Esophagus muscularis mucosa (tissue), 4 donors: ENCODE measurements around the gene SRSF4. TPM values are rescaled to one million over a fixed set of nuclear protein-coding genes. Genes with fewer than 3 reads are reported as not detected.

Experiments
- DNase-seq: peaks from one replicate; pipeline ENCODE4 v3.0.0-alpha.2; 2017; ENCODE audit errors: extremely low spot score
- H3K27ac ChIP-seq, 4 donors: fragments of 200-600 bp; sonication (generic); replicated peaks in 1 of 4; 1 replicate in 3 of 4; 2 replicates in 1 of 4; pipeline ENCODE4 v1.5.1; 2016 to 2019; ENCODE audit warnings: mild to moderate bottlenecking in 1 of 4
- H3K27me3 ChIP-seq, 4 donors: fragments of 200-600 bp; sonication (generic); one replicate each; pipeline versions ENCODE4 v1.5.1 to v1.6.0; 2016 to 2019
- H3K36me3 ChIP-seq, 4 donors: fragments of 200-600 bp; sonication (generic); one replicate each; pipeline ENCODE4 v1.5.1; 2016 to 2019
- H3K4me1 ChIP-seq, 4 donors: fragments of 200-600 bp; sonication (generic); one replicate each; pipeline ENCODE4 v1.5.1; 2016 to 2019
- H3K4me3 ChIP-seq, 4 donors: fragments of 200-600 bp; sonication (generic); 1 replicate in 2 of 4; 2 replicates in 2 of 4; pipeline ENCODE4 v1.5.1; 2016 to 2019; ENCODE audit warnings: mild to moderate bottlenecking in 4 of 4, moderate library complexity in 1 of 4
- H3K9me3 ChIP-seq, 4 donors: fragments of 200-600 bp; sonication (generic); 1 replicate in 3 of 4; 2 replicates in 1 of 4; pipeline ENCODE4 v1.5.1; 2016 to 2019
- EP300 ChIP-seq: sonication (generic); formaldehyde crosslinking; IDR thresholded peaks from one replicate; pipeline ENCODE4 v1.6.1; 2017; ENCODE audit warnings: antibody characterized with exemption
- POLR2A ChIP-seq: fragments of 450-650 bp; IDR thresholded peaks from one replicate; pipeline ENCODE4 v1.6.1; 2017; ENCODE audit warnings: antibody characterized with exemption, moderate library complexity, mild to moderate bottlenecking, low read depth
- POLR2AphosphoS5 ChIP-seq, 2 donors: sonication (generic); formaldehyde crosslinking; IDR thresholded peaks; one replicate each; pipeline ENCODE4 v1.6.1; 2017; ENCODE audit warnings: antibody characterized with exemption in 2 of 2
- WGBS: methylation state at CpG from one replicate; pipeline ENCODE4 v1.1.5; 2018; 5-methylcytosine and 5-hydroxymethylcytosine counted together
- intact Hi-C: fragments of 100-400 bp; cut with DNase I; formaldehyde crosslinking; loops from one replicate; pipeline ENCODE4 v1.15.1; 2023
- total RNA-seq, 4 donors: library from RNA; depleted of rRNA; stranded (reverse); fragments of >200 nt; gene quantifications; one replicate each; pipeline versions ENCODE4 v1.1.0 to v1.2.1, GENCODE V29; 2016
- TF ChIP-seq, protein P1 (sequence below), 3 experiments: fragments of 200-600 bp in 2 of 3; fragments of 450-650 bp in 1 of 3; sonication (generic) in 2 of 3; IDR thresholded peaks; one replicate each; pipeline ENCODE4 v1.5.1; 2017 to 2019; ENCODE audit warnings: antibody characterized with exemption in 3 of 3, mild to moderate bottlenecking in 2 of 3, moderate library complexity in 1 of 3

Gene SRSF4
- total RNA-seq, 4 donors from 2014 or later: 90.3 to 113 (median 98.3) TPM

DNA sequence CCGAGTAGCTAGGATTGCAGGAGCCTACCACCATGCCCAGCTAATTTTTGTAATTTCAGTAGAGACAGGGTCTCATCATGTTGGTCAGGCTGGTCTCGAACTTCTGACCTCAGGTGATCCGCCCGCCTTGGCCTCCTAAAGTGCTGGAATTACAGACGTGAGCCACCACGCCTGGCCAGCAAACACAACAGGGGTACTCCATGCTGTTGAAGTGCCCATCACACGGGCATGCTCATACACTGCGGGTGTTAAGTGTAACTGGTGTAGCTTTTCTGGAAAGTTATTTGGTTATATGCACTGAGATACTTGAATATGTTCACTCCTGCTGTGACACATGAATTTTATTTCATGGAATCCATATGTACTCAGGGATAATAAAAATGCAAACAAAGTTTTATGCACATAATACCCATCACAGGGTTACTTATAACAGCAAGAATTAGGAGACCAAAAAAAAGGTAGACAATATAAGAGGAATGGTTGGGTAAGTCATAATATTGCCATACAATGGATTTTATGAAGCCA lies 9.2 kb downstream of the SRSF4 start:
- DNase-seq: no peak
- intact Hi-C loops: no loop called here
- no peak overlapping the region for H3K27ac ChIP-seq
- H3K36me3 ChIP-seq: peaks cover under 1 to 23% (median 9%) of the 10 kb centered on the region in 4 donors
- H3K4me1 ChIP-seq: peaks cover 54 to 82% (median 71%) of the 10 kb centered on the region in 4 donors
- 95% methylated on average over 8 of the region's 8 CpGs for WGBS
- no peak for TF ChIP-seq POLR2A
- no peak for TF ChIP-seq POLR2AphosphoS5 (IDR thresholded peaks at IDR 0.05)
- TF ChIP-seq, protein P1, sequence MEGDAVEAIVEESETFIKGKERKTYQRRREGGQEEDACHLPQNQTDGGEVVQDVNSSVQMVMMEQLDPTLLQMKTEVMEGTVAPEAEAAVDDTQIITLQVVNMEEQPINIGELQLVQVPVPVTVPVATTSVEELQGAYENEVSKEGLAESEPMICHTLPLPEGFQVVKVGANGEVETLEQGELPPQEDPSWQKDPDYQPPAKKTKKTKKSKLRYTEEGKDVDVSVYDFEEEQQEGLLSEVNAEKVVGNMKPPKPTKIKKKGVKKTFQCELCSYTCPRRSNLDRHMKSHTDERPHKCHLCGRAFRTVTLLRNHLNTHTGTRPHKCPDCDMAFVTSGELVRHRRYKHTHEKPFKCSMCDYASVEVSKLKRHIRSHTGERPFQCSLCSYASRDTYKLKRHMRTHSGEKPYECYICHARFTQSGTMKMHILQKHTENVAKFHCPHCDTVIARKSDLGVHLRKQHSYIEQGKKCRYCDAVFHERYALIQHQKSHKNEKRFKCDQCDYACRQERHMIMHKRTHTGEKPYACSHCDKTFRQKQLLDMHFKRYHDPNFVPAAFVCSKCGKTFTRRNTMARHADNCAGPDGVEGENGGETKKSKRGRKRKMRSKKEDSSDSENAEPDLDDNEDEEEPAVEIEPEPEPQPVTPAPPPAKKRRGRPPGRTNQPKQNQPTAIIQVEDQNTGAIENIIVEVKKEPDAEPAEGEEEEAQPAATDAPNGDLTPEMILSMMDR (IDR thresholded peaks at IDR 0.05): no peak
- no peak for TF ChIP-seq EP300
- H3K9me3 ChIP-seq: no peaks in the 10 kb centered on the region
- H3K4me3 ChIP-seq: no peak overlapping the region
- no peaks in the 10 kb centered on the region for H3K27me3 ChIP-seq

DNA sequence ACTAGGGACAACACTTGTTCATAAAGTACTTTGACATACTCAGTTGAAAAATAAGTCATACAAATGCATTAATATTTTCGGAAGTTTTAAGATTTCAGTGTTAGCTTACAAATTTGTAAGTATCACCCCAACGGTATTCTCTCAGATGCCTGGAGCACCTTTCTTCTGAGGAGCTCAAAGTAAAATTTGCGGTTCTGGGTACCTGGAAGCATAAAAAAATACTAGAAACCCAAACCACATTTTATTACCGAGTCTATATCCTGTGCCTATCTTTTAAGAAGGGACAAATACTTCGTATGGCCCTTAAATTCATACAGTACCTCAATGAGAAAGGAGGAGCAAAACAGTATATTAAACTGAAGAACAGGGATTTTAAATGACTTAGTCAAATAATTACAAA lies 10.2 kb downstream of the SRSF4 start:
- H3K27ac ChIP-seq: peak overlapping the region in 1 of 4 donors; percentile 3
- peaks cover 45 to 82% (median 70%) of the 10 kb centered on the region in 4 donors for H3K4me1 ChIP-seq
- H3K27me3 ChIP-seq: no peaks in the 10 kb centered on the region
- H3K36me3 ChIP-seq: peaks cover 8 to 31% (median 18%) of the 10 kb centered on the region in 4 donors
- WGBS: 82% methylated on average over 5 of the region's 5 CpGs
- intact Hi-C loops: no loop called here
- H3K9me3 ChIP-seq: no peaks in the 10 kb centered on the region
- no peak overlapping the region for H3K4me3 ChIP-seq
- TF ChIP-seq POLR2AphosphoS5 (IDR thresholded peaks at IDR 0.05): no peak
- TF ChIP-seq POLR2A: no peak
- TF ChIP-seq EP300: no peak
- TF ChIP-seq, protein P1 (IDR thresholded peaks at IDR 0.05): no peak
- DNase-seq: no peak

DNA sequence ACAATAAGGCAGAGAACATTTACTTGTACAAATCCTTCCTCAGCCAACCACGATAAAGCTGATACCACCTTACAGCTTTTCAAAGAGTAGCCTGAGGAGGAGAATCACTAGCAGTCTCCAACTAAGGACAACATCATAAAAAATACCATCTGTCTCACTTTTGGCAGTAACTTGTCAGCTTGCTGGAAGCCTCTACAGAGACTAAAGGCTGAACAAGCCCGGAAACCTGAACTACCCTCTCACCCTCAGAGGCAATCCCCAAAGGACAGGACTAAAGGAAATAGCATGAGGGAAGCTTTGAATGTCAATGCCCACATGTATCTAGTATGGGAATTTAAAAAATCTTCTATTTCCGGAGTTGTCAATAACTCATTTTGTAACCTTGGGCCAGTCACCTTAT lies 10.6 kb downstream of the SRSF4 start:
- intact Hi-C loops: no loop called here
- Histone ChIP-seq H3K27ac (peak overlapping the region in 1 of 4 donors; percentile 3), H3K4me3 (no peak overlapping the region), H3K4me1 (peaks cover 40 to 82% (median 70%) of the 10 kb centered on the region in 4 donors), H3K27me3 (no peaks in the 10 kb centered on the region), H3K36me3 (peaks cover 12 to 35% (median 22%) of the 10 kb centered on the region in 4 donors), H3K9me3 (no peaks in the 10 kb centered on the region)
- 20% methylated on average over 3 of the region's 3 CpGs for WGBS
- no peak for DNase-seq
- TF ChIP-seq POLR2A (no peak), POLR2AphosphoS5 (IDR thresholded peaks at IDR 0.05) (no peak), EP300 (no peak)
- TF ChIP-seq, protein P1 (IDR thresholded peaks at IDR 0.05): no peak

DNA sequence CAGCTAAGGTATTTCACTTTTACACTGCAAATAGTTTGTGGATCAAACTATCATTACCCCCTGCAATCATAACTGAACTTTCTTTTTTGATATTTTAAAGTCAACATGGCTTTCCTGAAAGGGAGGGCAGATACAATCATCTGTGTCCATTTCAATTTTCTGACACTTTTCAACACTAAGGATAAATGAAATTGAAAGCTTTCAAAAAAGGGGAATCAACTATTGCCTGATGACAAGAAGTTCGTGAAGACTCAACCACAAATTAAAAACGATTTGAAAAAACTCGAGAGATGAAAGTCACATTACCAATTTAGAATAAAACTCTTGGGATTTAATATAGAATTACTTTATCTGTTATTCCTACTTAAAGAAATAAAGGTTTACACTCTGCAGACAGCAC lies 11.7 kb downstream of the SRSF4 start:
- Histone ChIP-seq H3K9me3 (no peaks in the 10 kb centered on the region), H3K27ac (no peak overlapping the region), H3K36me3 (peaks cover 14 to 46% (median 32%) of the 10 kb centered on the region in 4 donors), H3K27me3 (no peaks in the 10 kb centered on the region), H3K4me3 (no peak overlapping the region), H3K4me1 (peaks cover 36 to 86% (median 71%) of the 10 kb centered on the region in 4 donors)
- DNase-seq: no peak
- TF ChIP-seq EP300 (no peak), POLR2AphosphoS5 (IDR thresholded peaks at IDR 0.05) (no peak), POLR2A (no peak)
- TF ChIP-seq, protein P1 (IDR thresholded peaks at IDR 0.05): no peak
- WGBS: 66% methylated on average over 3 of the region's 3 CpGs
- intact Hi-C loops: no loop called here

DNA sequence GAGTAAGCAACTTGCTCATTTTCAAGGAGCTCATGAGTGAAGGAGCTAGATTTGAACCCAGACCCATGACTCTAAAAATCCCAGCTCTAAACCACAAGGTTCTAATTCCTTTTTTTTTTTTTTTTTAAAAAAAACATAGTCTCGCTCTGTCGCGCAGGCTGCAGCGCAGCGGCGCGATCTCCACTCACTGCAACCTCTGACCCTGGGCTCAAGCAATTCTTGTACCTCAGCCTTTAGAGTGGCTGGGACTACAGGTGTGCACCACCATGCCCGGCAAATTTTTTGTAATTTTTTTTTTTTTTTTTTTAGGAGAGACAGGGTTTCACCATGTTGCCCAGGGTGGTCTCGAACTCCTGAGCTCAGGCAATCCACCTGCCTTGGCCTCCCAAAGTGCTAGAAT lies 13.8 kb downstream of the SRSF4 start:
- peaks cover 14 to 55% (median 37%) of the 10 kb centered on the region in 4 donors for H3K36me3 ChIP-seq
- TF ChIP-seq POLR2A (no peak), POLR2AphosphoS5 (IDR thresholded peaks at IDR 0.05) (no peak), EP300 (no peak)
- TF ChIP-seq, protein P1 (IDR thresholded peaks at IDR 0.05): no peak
- H3K9me3 ChIP-seq: no peaks in the 10 kb centered on the region
- no peak overlapping the region for H3K27ac ChIP-seq
- no peaks in the 10 kb centered on the region for H3K27me3 ChIP-seq
- intact Hi-C loops: no loop called here
- no peak overlapping the region for H3K4me3 ChIP-seq
- DNase-seq: no peak
- 100% methylated on average over 9 of the region's 9 CpGs for WGBS
- H3K4me1 ChIP-seq: peaks cover 33 to 80% (median 75%) of the 10 kb centered on the region in 4 donors
